ENCODE measurements around the gene FKRP.

GRCh38 chr19:46714444-46715106, 31.3 kb upstream of the FKRP start:
- TF ChIP-seq CTCF (IDR thresholded peaks at IDR 0.05) (no peak), JUNB (IDR thresholded peaks at IDR 0.05) (no peak), EP300 (IDR thresholded peaks at IDR 0.05) (no peak), POLR2A (IDR thresholded peaks at IDR 0.05; ENCODE audit: low read length) (no peak)

Data from A549 (cell line).